NT2/D1 (cell line): Measurements from ENCODE around the gene KRT4.

ENCODE experiments used
- SUZ12 ChIP-seq: IDR thresholded peaks from 2 replicates; pipeline ENCODE4 v1.6.1; 2011; ENCODE audit not compliant: insufficient read length, insufficient read depth; ENCODE audit errors: extremely low read depth
- YY1 ChIP-seq: IDR thresholded peaks from 2 replicates; pipeline ENCODE4 v1.6.1; 2011; ENCODE audit not compliant: insufficient read length, insufficient read depth
- ZNF274 ChIP-seq: IDR thresholded peaks from 2 replicates; pipeline ENCODE4 v1.6.1; 2011; ENCODE audit warnings: mild to moderate bottlenecking, low read depth, low read length

- TF ChIP-seq YY1 (no peak), ZNF274 (no peak), SUZ12 (no peak)
Observed at GRCh38 chr12:52831251-52831650, 17.3 kb upstream of the KRT4 start.
